Peyer's patch (tissue), 4 donors: ENCODE data around the gene SPAAR. TPM values are rescaled to one million over a fixed set of nuclear protein-coding genes. Genes with fewer than 3 reads are reported as not detected.

Experiments
- DNase-seq, 3 donors: peaks; one replicate each; pipeline ENCODE4 v3.0.0-alpha.2; 2017 to 2019
- H3K27ac ChIP-seq, 4 donors: fragments of 200-600 bp; sonication (generic); one replicate each; pipeline ENCODE4 v1.5.1; 2016 to 2019
- H3K27me3 ChIP-seq, 2 donors: fragments of 200-600 bp; sonication (generic); one replicate each; pipeline ENCODE4 v1.5.1; 2019
- H3K36me3 ChIP-seq, 3 donors: fragments of 200-600 bp; sonication (generic); one replicate each; pipeline ENCODE4 v1.5.1; 2016 to 2019
- H3K4me1 ChIP-seq, 4 donors: fragments of 200-600 bp; sonication (generic); one replicate each; pipeline ENCODE4 v1.5.1; 2016 to 2019
- H3K4me3 ChIP-seq, 4 donors: fragments of 200-600 bp; sonication (generic); 1 replicate in 3 of 4; 2 replicates in 1 of 4; pipeline ENCODE4 v1.5.1; 2016 to 2019; ENCODE audit warnings: mild to moderate bottlenecking in 1 of 4
- H3K9me3 ChIP-seq, 4 donors: fragments of 200-600 bp; sonication (generic); one replicate each; pipeline ENCODE4 v1.5.1; 2016 to 2019; ENCODE audit warnings: mild to moderate bottlenecking in 1 of 4
- CTCF ChIP-seq, 6 experiments: fragments of 450-650 bp in 4 of 6; fragments of 200-600 bp in 2 of 6; sonication (generic) in 1 of 6; IDR thresholded peaks; one replicate each; pipeline ENCODE4 v1.5.1; 2017 to 2019; ENCODE audit warnings: antibody characterized with exemption in 6 of 6, mild to moderate bottlenecking in 3 of 6, moderate library complexity in 1 of 6
- POLR2A ChIP-seq, 2 donors: fragments of 450-650 bp; IDR thresholded peaks; one replicate each; pipeline ENCODE4 v1.5.1; 2017; ENCODE audit warnings: antibody characterized with exemption in 2 of 2, mild to moderate bottlenecking in 2 of 2, moderate library complexity in 2 of 2
- total RNA-seq, 4 donors: library from RNA; depleted of rRNA; stranded (reverse); fragments of >200 nt; gene quantifications; one replicate each; pipeline ENCODE4 v1.1.0, GENCODE V29; 2016

Gene SPAAR
- total RNA-seq, 4 donors from 2014 or later: 0.88 to 17.3 TPM; not detected in 2

- Histone ChIP-seq H3K27me3 (no peaks in the 10 kb centered on the region), H3K4me1 (peaks cover 0 to 33% (median 5%) of the 10 kb centered on the region in 4 donors), H3K27ac (peak overlapping the region in 3 of 4 donors; percentile 0 to 68 (median 13)), H3K4me3 (no peak overlapping the region), H3K9me3 (no peaks in the 10 kb centered on the region), H3K36me3 (no peaks in the 10 kb centered on the region)
- no peak for TF ChIP-seq POLR2A (IDR thresholded peaks at IDR 0.05)
- peak; percentile 53 to 84 (median 74) for TF ChIP-seq CTCF (IDR thresholded peaks at IDR 0.05)
- peak; percentile 75 to 91 (median 87) for DNase-seq
Measured at GRCh38 chr9:35945341-35946018, 36.2 kb downstream of the SPAAR start.

- Histone ChIP-seq H3K36me3 (no peaks in the 10 kb centered on the region), H3K27me3 (no peaks in the 10 kb centered on the region), H3K27ac (no peak overlapping the region), H3K4me3 (no peak overlapping the region), H3K9me3 (no peaks in the 10 kb centered on the region), H3K4me1 (peaks cover 0 to 24% (median 5%) of the 10 kb centered on the region in 4 donors)
- TF ChIP-seq CTCF (IDR thresholded peaks at IDR 0.05): no peak
- TF ChIP-seq POLR2A (IDR thresholded peaks at IDR 0.05): no peak
- no peak for DNase-seq
Measured at GRCh38 chr9:35948451-35948850, 39.2 kb downstream of the SPAAR start.

GRCh38 chr9:35948901-35949318 lies 39.6 kb downstream of the SPAAR start:
- Histone ChIP-seq H3K36me3 (no peaks in the 10 kb centered on the region), H3K27me3 (no peaks in the 10 kb centered on the region), H3K27ac (peak overlapping the region in 3 of 4 donors; percentile 18 to 34 (median 27)), H3K9me3 (no peaks in the 10 kb centered on the region), H3K4me3 (no peak overlapping the region), H3K4me1 (peaks cover 0 to 24% (median 5%) of the 10 kb centered on the region in 4 donors)
- no peak for DNase-seq
- no peak for TF ChIP-seq POLR2A (IDR thresholded peaks at IDR 0.05)
- TF ChIP-seq CTCF (IDR thresholded peaks at IDR 0.05): no peak

GRCh38 chr9:35951736-35952135 lies 42.4 kb downstream of the SPAAR start:
- no peaks in the 10 kb centered on the region for H3K9me3 ChIP-seq
- DNase-seq: no peak
- no peak overlapping the region for H3K4me3 ChIP-seq
- no peaks in the 10 kb centered on the region for H3K27me3 ChIP-seq
- H3K27ac ChIP-seq: no peak overlapping the region
- peaks cover 0 to 6% (median 0%) of the 10 kb centered on the region in 4 donors for H3K4me1 ChIP-seq
- H3K36me3 ChIP-seq: no peaks in the 10 kb centered on the region
- no peak for TF ChIP-seq POLR2A (IDR thresholded peaks at IDR 0.05)
- TF ChIP-seq CTCF (IDR thresholded peaks at IDR 0.05): no peak

GRCh38 chr9:35952526-35953191 lies 43.4 kb downstream of the SPAAR start:
- Histone ChIP-seq H3K27ac (no peak overlapping the region), H3K27me3 (no peaks in the 10 kb centered on the region), H3K36me3 (no peaks in the 10 kb centered on the region), H3K9me3 (no peaks in the 10 kb centered on the region), H3K4me3 (no peak overlapping the region), H3K4me1 (peaks cover 0 to 6% (median 0%) of the 10 kb centered on the region in 4 donors)
- no peak for TF ChIP-seq POLR2A (IDR thresholded peaks at IDR 0.05)
- no peak for TF ChIP-seq CTCF (IDR thresholded peaks at IDR 0.05)
- no peak for DNase-seq
